Right atrium auricular region (tissue), 2 donors: Measurements from ENCODE around the gene PRIMPOL. TPM values are rescaled to one million over a fixed set of nuclear protein-coding genes. Genes with fewer than 3 reads are reported as not detected.
"Not testable (repeated sequence)": the region's sequence is repeated elsewhere in the genome, so short reads cannot be mapped to it uniquely, and the experiment has no call there.

Source experiments
- DNase-seq: peaks from one replicate; pipeline ENCODE4 v3.0.0-alpha.2; 2019; ENCODE audit warnings: low spot score
- H3K27ac ChIP-seq, 2 donors: fragments of 200-600 bp; sonication (generic); 1 replicate in 1 of 2; 2 replicates in 1 of 2; pipeline ENCODE4 v1.5.1; 2016 to 2019
- H3K27me3 ChIP-seq, 2 donors: fragments of 200-600 bp; sonication (generic); one replicate each; pipeline versions ENCODE4 v1.5.1 to v1.6.0; 2017 to 2019
- H3K36me3 ChIP-seq: fragments of 200-600 bp; sonication (generic); one replicate; pipeline ENCODE4 v1.5.1; 2016
- H3K4me1 ChIP-seq, 2 donors: fragments of 200-600 bp; sonication (generic); one replicate each; pipeline versions ENCODE4 v1.5.1 to v1.6.0; 2017 to 2019
- H3K4me3 ChIP-seq, 2 donors: fragments of 200-600 bp; sonication (generic); 1 replicate in 1 of 2; 2 replicates in 1 of 2; pipeline ENCODE4 v1.5.1; 2017 to 2019; ENCODE audit warnings: mild to moderate bottlenecking in 1 of 2, moderate library complexity in 1 of 2
- H3K9me3 ChIP-seq, 2 donors: fragments of 200-600 bp; sonication (generic); one replicate each; pipeline ENCODE4 v1.5.1; 2019
- total RNA-seq, 2 donors: library from RNA; depleted of rRNA; stranded (reverse); fragments of >200 nt; gene quantifications; one replicate each; pipeline ENCODE4 v1.1.0, GENCODE V29; 2016
- TF ChIP-seq, protein P1 (sequence below), 2 donors: fragments of 200-600 bp; sonication (generic); IDR thresholded peaks; one replicate each; pipeline ENCODE4 v1.5.1; 2019; ENCODE audit warnings: antibody characterized with exemption in 2 of 2

Gene PRIMPOL
- total RNA-seq, 2 donors from 2014 or later: 7.1 to 15.2 TPM

DNA sequence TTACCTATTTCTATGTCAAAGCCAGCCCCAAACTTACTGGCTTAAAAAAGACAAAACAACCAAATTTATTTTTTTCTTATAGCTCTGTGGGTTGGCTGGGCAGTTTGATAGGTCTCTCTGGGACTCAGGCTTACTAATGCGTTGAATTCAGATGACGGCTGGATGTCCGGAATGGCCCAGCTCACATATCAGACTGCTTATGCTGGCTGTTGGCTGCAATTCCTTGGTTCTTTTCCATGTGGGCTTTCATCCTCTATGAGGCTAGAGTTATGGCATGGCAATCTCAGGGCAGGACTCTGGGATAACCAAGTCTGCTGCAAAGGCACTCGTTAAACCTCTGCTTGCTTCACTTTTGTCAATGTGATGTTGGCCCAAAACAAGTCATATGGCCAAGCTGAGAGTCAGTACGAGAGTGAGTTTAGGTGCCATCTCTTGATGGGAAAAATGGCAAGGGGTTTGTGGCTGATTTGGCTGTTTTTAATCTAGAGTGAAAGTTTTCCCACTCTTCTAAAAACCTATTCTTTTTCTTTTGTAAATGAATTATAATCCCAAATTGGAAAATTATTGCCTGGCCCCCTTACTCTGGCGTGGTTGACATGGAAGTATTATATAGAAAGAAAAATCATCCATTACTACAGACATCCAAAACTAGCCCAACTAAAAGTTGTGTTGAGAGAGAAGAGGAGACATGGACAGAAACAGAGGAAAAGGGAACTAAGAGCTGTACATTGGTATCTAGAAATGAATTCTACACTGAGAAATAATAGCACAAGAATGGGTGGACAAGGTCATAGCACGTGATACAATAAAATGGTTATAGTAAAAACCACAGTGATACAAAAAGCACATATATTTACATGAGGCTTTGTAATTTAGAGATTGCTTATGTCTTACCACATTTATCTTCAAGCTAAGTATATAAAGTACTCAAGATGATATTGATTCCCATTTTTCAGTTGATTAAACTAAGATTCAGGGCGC is 6.6 kb downstream of the PRIMPOL start:
- no peaks in the 10 kb centered on the region for H3K9me3 ChIP-seq
- peaks cover 0 to 7% of the 10 kb centered on the region in 2 donors for H3K4me1 ChIP-seq
- no peak for DNase-seq
- TF ChIP-seq, protein P1, sequence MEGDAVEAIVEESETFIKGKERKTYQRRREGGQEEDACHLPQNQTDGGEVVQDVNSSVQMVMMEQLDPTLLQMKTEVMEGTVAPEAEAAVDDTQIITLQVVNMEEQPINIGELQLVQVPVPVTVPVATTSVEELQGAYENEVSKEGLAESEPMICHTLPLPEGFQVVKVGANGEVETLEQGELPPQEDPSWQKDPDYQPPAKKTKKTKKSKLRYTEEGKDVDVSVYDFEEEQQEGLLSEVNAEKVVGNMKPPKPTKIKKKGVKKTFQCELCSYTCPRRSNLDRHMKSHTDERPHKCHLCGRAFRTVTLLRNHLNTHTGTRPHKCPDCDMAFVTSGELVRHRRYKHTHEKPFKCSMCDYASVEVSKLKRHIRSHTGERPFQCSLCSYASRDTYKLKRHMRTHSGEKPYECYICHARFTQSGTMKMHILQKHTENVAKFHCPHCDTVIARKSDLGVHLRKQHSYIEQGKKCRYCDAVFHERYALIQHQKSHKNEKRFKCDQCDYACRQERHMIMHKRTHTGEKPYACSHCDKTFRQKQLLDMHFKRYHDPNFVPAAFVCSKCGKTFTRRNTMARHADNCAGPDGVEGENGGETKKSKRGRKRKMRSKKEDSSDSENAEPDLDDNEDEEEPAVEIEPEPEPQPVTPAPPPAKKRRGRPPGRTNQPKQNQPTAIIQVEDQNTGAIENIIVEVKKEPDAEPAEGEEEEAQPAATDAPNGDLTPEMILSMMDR (IDR thresholded peaks at IDR 0.05): no peak
- H3K36me3 ChIP-seq: peaks cover 23% of the 10 kb centered on the region
- H3K27me3 ChIP-seq: no peaks in the 10 kb centered on the region
- H3K27ac ChIP-seq: no peak overlapping the region
- no peak overlapping the region for H3K4me3 ChIP-seq

DNA sequence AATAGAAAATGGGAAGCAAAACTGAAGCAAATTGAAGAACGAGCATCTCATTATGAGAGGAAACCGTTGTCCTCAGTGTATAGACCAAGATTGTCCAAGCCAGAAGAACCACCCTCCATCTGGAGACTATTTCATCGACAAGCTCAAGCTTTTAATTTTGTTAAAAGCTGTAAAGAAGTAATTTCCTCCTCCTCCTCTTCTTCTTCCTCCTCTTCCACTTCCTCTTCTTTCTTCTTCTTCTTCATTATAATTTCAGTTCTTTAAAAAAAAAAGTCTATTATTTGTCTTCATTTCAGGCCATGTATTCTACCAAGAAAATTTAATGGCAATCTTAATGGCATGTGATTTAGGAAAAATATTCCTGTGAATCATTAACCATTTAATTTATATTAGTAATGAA is 7.6 kb downstream of the PRIMPOL start:
- TF ChIP-seq, protein P1 (IDR thresholded peaks at IDR 0.05): no peak
- Histone ChIP-seq H3K36me3 (peaks cover 30% of the 10 kb centered on the region), H3K9me3 (no peaks in the 10 kb centered on the region), H3K27ac (no peak overlapping the region), H3K4me3 (no peak overlapping the region), H3K27me3 (no peaks in the 10 kb centered on the region), H3K4me1 (peaks cover 0 to 7% of the 10 kb centered on the region in 2 donors)
- no peak for DNase-seq

DNA sequence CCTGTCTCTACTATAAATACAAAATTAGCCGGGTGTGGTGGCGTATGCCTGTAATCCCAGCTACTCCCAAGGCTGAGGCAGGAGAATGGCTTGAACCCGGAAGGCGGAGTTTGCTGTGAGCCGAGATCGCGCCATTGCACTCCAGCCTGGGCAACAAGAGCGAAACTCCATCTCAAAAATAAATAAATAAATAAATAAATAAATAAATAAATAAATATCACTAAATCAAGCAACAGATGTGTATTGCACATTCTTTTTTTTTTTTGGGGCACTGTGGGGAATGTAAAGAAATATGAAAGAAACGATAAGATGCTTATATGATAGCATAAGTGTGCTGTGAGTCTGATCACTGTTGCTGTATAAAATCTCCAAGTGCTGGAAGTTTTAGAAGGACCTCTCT is 8.3 kb downstream of the PRIMPOL start:
- not testable (repeated sequence) for H3K27me3 ChIP-seq, H3K4me3 ChIP-seq, DNase-seq, H3K4me1 ChIP-seq, H3K27ac ChIP-seq, H3K9me3 ChIP-seq
- peaks cover 30% of the 10 kb centered on the region for H3K36me3 ChIP-seq

DNA sequence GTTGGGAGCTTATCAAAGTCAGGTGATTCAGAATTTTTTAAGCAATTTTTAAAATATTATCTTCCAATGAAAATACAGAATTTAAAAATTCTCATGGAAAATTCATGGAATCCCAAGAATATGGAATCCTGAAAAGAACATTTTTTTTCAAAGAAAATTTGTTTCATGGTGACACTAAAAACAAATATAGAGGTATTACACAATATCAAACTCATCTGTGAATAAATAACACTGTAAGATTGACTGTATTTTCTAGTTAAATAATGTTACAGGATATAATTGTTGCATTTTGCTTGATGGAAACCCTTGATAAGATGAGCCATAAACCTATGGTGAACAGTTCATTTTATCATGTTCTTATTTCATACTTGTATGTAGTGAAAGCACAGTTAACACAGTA is 11.4 kb downstream of the PRIMPOL start:
- H3K27me3 ChIP-seq: no peaks in the 10 kb centered on the region
- peaks cover 30% of the 10 kb centered on the region for H3K36me3 ChIP-seq
- no peak overlapping the region for H3K27ac ChIP-seq
- no peak for DNase-seq
- H3K4me1 ChIP-seq: peaks cover 0 to 1% of the 10 kb centered on the region in 2 donors
- TF ChIP-seq, protein P1 (IDR thresholded peaks at IDR 0.05): no peak
- no peaks in the 10 kb centered on the region for H3K9me3 ChIP-seq
- no peak overlapping the region for H3K4me3 ChIP-seq

DNA sequence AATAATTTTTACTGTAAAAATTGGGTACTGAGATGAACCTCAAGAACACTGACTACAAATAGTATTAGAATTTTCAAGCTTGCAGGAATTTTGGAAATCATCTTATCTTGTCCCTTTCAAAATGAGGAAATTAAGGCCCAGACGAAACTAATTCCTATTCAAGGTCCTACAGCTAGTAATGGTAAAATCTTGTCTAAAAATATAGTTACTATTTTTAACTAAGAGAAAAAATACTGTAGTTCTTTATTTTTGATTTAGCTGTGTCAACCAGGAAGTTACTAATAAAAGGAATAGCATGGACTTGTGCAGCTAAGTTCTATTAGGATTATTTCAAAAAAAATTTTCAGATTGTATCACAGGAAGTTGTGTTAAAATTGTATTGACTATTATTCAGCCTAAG is 12.7 kb downstream of the PRIMPOL start:
- no peak overlapping the region for H3K4me3 ChIP-seq
- H3K4me1 ChIP-seq: no peaks in the 10 kb centered on the region
- no peaks in the 10 kb centered on the region for H3K27me3 ChIP-seq
- H3K36me3 ChIP-seq: peaks cover 25% of the 10 kb centered on the region
- DNase-seq: no peak
- TF ChIP-seq, protein P1 (IDR thresholded peaks at IDR 0.05): no peak
- no peaks in the 10 kb centered on the region for H3K9me3 ChIP-seq
- no peak overlapping the region for H3K27ac ChIP-seq

DNA sequence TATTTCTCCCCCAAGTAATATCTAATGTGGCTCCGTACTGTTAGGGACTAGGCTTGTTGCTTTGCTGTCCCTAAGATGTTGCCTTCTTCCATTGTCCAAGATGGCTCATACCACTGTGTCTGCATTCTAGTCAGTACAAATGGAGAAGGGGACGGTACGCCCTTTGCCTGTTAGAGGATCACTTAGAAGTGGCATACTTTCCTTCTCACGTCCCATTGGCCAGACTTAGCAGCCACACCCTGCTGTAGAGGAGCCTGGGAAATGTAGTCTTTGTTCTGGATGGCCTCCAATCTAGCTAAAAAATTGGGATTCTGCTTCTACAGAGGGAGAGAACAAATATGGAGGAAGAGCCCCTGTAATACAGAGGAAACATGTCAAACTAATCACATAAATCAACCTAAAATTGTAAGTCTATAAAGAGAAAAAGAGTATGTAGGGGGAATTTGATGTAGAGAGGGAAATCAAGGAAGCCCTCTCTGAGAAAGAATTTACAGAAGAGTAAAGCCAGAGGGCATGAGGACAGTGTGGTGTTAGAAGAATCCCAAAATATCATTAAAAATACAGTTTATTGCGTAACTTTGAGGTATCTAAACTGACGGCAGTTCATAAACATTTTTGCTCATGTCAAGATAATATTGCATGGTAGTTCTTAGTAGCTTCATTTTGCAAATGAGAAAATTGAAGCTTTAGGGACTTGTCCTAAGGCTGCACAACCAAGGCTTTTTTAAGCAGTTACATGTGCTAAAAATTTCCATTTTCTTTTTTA is 15.1 kb downstream of the PRIMPOL start:
- H3K36me3 ChIP-seq: peaks cover 27% of the 10 kb centered on the region
- H3K27me3 ChIP-seq: no peaks in the 10 kb centered on the region
- H3K27ac ChIP-seq: no peak overlapping the region
- TF ChIP-seq, protein P1 (IDR thresholded peaks at IDR 0.05): no peak
- no peak overlapping the region for H3K4me3 ChIP-seq
- H3K4me1 ChIP-seq: peaks cover 0 to 8% of the 10 kb centered on the region in 2 donors
- DNase-seq: no peak
- H3K9me3 ChIP-seq: no peaks in the 10 kb centered on the region
